H1 (cell line): Measurements from ENCODE around the gene GNS. TPM values are rescaled to one million over a fixed set of nuclear protein-coding genes. Genes with fewer than 3 reads are reported as not detected.

ENCODE experiments used
- CBX5 ChIP-seq: fragments of 300-800, 300-1000 bp; sonication (generic); IDR thresholded peaks from 2 replicates; pipeline ENCODE4 v1.7.1; 2016; ENCODE audit warnings: antibody characterized with exemption, low read length, low read depth
- CEBPB ChIP-seq: IDR thresholded peaks from 2 replicates; pipeline ENCODE4 v1.6.1; 2012; ENCODE audit warnings: low read depth, low read length
- CHD2 ChIP-seq: IDR thresholded peaks from 2 replicates; pipeline ENCODE4 v1.6.1; 2012; ENCODE audit warnings: low read length, improper control_type of control experiment
- EGR1 ChIP-seq: IDR thresholded peaks from 2 replicates; pipeline ENCODE4 v1.6.1; 2011; ENCODE audit warnings: low read depth, low read length, borderline replicate concordance
- FOSL1 ChIP-seq: IDR thresholded peaks from 2 replicates; pipeline ENCODE4 v1.6.1; 2011; ENCODE audit warnings: mild to moderate bottlenecking, low read depth, low read length, moderate library complexity; ENCODE audit not compliant: insufficient read depth
- SP4 ChIP-seq: IDR thresholded peaks from 2 replicates; pipeline ENCODE4 v1.6.1; 2012; ENCODE audit warnings: low read length, inconsistent platforms
- SUZ12 ChIP-seq: fragments of 200-600 bp; sonication (generic); IDR thresholded peaks from 2 replicates; pipeline ENCODE4 v1.6.1; 2012; ENCODE audit warnings: mild to moderate bottlenecking, inconsistent platforms, low read length, moderate library complexity, mixed read lengths
- polyA plus RNA-seq, 7 experiments: library from polyadenylated mRNA; depleted of rRNA in 3 of 7; stranded (reverse) in 5 of 7; unstranded in 2 of 7; fragments of >200 nt in 5 of 7; fragments of 200-250 nt in 2 of 7; gene quantifications; 1 replicate in 5 of 7; 2 replicates in 1 of 7; 4 replicates in 1 of 7; pipeline versions ENCODE4 v1.2.1 to v1.2.3, GENCODE V29; 2011 to 2013; ENCODE audit warnings: missing spikeins in 2 of 7, mixed read lengths in 2 of 7
- total RNA-seq: library from RNA; stranded (reverse); fragmentation: NEBNext Ultra II Directional; extraction: Animal tissue kit (Norgen Biotek cat#: 25700); gene quantifications from 2 replicates; pipeline ENCODE4 v1.2.1, GENCODE V29; 2021
- TF ChIP-seq, protein P1 (sequence below), 3 experiments: IDR thresholded peaks; 1 replicate in 2 of 3; 2 replicates in 1 of 3; pipeline versions ENCODE4 v1.5.1 to v1.6.1; 2011; ENCODE audit warnings: low read length in 3 of 3, mild to moderate bottlenecking in 3 of 3, inconsistent platforms in 2 of 3, low read depth in 1 of 3, moderate library complexity in 1 of 3; ENCODE audit not compliant: insufficient read depth in 1 of 3; ENCODE audit errors: control extremely low read depth in 1 of 3

Gene GNS
- total and polyA plus RNA-seq, 2 of the 8 experiments (the other 6 are each of a cell fraction or from before 2014, with no cell fraction given) = 16.0 to 28.5 TPM

DNA sequence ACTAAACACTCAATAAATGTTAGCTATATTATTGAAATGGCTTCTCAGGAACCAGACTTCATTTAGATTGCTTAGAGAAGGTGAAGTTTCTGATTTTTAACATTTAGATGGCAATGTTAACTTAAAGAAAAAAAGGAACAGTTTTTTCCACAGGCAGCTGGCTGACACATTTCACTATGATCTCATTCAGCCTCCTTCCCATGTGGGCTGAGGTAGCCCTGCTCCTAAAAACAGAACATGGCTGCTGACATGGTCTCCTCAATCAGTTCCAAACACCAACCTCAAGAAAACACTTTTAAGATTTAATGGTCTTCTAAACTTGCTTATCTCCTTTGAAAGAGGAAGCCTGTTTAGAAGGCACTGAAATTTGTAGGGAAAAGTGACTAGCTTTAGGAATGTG, 23.8 kb downstream of the GNS start (continued):
- no peak for TF ChIP-seq CBX5
- TF ChIP-seq CHD2 = no peak
- TF ChIP-seq, protein P1, sequence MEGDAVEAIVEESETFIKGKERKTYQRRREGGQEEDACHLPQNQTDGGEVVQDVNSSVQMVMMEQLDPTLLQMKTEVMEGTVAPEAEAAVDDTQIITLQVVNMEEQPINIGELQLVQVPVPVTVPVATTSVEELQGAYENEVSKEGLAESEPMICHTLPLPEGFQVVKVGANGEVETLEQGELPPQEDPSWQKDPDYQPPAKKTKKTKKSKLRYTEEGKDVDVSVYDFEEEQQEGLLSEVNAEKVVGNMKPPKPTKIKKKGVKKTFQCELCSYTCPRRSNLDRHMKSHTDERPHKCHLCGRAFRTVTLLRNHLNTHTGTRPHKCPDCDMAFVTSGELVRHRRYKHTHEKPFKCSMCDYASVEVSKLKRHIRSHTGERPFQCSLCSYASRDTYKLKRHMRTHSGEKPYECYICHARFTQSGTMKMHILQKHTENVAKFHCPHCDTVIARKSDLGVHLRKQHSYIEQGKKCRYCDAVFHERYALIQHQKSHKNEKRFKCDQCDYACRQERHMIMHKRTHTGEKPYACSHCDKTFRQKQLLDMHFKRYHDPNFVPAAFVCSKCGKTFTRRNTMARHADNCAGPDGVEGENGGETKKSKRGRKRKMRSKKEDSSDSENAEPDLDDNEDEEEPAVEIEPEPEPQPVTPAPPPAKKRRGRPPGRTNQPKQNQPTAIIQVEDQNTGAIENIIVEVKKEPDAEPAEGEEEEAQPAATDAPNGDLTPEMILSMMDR (IDR thresholded peaks at IDR 0.05; ENCODE audit: control extremely low read depth in 1 of 3, insufficient read depth in 1 of 3, low read depth in 1 of 3, low read length in 3 of 3) = no peak
- no peak for TF ChIP-seq EGR1
- no peak for TF ChIP-seq SUZ12
- no peak for TF ChIP-seq CEBPB
- no peak for TF ChIP-seq FOSL1
- no peak for TF ChIP-seq SP4
